KBM-7 (cell line): ENCODE data around the gene PSMC3.
A peak's percentile ranks its signal among the peaks of the same experiment; 100 is the strongest.

Source experiments
- DNase-seq: peaks from one replicate; pipeline ENCODE4 v3.0.0-alpha.2; 2015
- in situ Hi-C: fragments of 300-500 bp; cut with MboI; formaldehyde crosslinking; loops from 2 replicates; pipeline ENCODE4 v1.14.3; 2020; ENCODE audit warnings: low sequenced_read_pairs, low pct_unique_long_range_greater_than_20kb, mixed read lengths

Gene PSMC3

DNA sequence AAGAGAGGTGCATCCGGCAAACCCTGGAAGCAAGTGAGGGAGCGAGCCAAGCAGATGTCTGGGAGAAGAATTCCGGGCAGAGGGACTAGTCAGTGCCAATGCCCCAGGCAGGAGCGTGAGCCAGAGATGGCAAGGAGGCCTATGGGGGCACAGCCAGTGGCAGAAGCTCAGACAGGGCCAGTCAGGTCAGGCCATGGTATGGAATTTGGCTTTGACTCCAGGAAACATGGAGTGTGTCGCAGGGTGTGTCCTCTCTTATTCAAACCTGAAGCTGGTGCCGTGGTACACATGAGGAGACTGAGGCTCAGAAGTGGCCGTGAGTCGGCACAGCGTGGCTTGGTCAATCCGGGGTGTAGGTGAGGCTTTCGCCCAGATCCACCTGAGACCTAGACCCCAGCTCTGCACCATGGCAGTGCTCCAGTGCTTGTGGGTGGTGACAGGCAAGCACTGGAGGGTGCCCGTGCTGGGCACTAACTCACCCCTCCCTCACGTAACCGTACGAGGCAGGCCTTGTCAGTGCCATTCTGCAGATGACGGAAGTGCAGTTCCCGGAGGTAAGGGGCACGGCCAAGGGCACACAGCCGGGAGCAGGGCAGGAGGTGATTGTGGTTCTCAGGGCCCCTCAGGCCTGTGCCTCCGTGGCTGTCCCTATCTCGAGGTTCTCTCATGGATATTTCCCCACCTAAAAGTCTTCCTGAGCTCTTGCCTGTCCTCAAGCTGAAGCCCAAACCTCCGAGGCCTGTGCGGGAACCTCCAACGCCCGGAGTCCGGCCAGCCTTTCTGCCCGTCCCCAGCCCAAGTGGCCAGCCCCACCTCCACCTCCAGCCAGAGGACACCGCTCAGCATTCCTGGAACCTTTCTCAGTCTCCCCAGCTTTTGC is 37.3 kb downstream of the PSMC3 start:
- in situ Hi-C loops = no loop called here
- no peak for DNase-seq

DNA sequence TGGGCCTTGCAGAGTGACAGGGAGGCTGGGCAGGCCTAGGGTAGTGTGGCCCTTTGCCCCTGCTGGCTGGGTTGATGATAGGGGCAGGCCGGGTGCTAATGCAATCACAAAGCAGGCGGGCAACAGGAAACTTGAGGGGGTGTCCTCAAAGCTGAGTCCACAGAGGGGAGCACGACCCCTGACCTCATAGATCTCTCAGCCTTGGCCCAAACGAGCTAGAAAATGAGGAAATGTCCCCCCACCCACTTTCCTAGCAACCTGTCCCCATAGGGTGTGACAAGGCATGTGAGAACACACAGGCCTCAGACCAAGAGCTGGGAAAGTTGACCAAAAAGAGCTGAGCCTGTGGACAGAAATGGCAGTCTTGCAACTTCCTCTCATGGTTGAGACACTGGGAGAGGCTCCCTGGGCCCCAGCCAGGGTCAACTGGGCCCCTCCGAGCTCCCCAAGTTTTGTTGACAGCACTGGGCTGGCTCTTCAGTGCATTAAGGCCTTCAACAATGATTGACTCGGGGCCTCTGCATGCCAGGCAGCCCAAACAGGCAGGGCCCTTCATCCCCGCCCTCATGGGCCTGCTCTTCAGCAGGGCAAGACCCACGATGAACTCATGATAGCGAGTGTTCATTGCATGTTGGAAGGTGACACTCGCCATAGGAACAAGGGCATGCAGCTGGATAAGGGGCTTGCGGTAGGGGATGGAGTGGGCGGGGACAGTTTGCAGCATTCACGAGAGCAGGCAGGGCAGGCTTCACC is 38.1 kb downstream of the PSMC3 start:
- DNase-seq = no peak
- in situ Hi-C loops = no loop called here

DNA sequence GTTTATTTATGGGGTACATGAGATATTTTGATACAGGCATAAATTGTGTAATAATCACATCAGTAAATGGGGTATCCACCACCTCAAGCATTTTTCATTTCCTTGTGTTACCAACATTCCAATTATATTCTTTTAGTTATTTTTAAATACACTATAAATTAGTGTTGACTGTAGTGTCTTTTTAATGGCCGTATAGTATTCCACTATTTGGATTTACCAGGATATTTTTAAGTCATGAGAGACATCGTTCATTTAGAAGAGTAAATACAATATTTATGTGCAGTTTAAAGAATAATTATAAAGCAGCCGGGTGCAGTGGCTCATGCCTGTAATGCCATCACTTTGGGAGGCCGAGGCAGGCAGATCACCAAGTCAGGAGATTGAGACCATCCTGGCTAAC is 41.7 kb downstream of the PSMC3 start:
- in situ Hi-C loops = no loop called here
- no peak for DNase-seq

DNA sequence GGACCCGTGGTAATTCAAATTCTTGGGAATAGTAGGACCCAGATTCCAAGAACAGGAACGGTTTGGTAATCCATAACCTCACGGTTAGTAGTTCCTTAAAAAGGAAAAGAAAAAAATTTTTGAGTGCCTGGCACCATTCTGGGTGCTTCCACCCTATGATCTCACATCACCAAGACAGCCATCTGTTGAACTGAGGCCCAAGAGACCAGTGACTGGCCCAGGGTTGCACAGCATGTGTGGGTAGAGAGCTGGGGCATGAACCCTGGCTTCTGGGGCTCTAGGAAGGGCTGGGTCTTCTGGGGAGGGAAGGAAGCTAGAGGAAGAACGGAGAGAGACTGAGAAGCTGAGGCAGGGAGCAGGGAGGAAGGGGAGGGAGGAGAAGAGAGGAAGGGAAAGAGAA is 43.2 kb downstream of the PSMC3 start:
- no peak for DNase-seq
- in situ Hi-C loops = no loop called here

DNA sequence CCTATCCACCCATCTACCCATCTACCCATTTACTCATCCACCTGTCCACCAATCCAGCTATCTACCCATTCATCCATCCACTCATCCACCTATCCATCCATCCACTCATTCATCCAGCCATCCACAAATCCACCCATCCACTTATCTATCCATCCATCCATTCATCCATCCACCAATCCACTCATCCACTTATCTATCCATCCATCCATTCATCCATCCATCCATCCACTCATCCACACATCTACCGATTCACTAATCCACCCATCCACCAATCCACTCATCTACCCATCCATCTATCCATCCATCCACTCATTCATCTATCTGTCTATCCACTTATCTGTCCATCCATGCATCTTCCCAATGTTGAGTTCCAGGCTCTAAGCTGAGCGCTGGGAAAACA is 46.2 kb downstream of the PSMC3 start:
- in situ Hi-C loops = no loop called here

DNA sequence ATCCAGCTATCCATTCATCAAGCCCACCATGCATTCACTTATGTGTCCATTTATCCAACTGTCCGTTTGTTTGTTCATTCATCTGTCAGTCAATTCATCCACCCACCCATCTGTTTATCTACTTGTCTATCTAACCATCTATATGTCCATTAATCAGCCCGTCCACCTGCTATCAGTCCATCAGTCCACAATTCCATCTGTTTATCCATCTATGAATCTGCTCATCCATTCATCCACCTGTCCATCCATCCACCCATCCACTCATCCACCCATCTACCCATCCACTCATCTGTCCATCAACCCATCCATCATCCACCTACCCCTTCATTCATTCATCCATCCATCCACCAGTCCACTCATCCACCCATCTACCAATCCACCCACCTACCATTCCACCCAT is 46.9 kb downstream of the PSMC3 start:
- in situ Hi-C loops = no loop called here

More for the DNA sequence above, 46.2 kb downstream of the PSMC3 start:
- no peak for DNase-seq

DNA sequence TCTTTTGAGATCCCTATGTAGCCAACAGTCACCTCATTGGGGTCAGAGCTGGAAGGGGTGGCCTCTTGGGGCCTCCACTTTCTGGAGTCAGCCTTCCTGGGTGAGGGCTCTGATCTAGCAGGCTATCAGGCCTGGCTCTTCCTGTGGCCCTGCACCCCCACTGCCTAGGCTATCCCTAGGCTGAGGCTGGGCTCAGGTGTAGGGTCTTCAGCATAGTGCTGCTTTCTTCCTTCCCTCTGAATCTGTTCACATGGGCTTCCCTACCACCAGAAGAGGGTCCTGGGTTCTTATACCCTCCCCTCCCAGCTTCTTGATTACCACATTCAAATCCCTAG is 47.4 kb downstream of the PSMC3 start:
- in situ Hi-C loops = no loop called here
- DNase-seq = no peak

More for the DNA sequence above, 46.9 kb downstream of the PSMC3 start:
- DNase-seq = no peak

DNA sequence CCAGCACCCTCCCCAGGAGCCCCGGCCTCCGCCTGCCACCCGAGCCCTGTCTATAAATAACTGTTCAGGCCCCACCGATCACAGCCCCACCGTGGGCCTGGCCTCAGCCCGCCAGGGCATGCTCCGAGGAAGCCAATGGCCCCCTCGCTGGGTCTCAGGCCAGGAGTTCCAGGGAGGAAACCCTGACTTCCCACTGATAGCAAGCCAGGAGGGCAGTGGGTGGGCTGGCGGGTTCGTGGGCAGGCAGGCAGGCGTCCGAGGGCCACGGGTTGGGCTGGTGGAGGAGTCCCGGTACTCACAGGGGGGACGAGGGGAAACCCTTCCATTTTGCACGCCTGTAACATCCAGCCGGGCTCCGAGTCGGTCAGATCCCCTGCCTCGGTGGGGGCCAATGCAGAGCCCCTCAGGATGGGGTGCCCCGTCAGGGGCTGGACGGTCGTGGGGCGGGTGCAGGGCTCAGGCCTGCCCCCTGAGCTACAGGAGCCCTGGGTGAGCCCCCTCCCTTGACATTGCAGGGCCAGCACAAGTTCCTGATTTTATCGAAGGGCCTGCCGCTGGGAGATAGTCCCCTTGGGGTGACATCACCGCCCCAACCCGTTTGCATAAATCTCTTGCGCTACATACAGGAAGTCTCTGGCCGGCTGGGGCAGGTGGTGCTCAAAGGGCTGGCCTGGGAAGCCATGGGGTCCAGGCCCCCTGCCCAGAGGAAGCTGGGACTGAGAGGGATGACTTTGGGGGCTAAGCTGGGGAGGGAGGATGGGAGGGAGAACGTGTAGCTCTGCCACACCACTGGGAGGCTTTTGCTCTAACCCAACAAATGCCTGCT is 48.0 kb downstream of the PSMC3 start, which contains the start of gene SPI1:
Gene SPI1, minus strand, starts transcription at position 538 of the 826 bp plus-strand sequence. Its CDS starts 194 bp downstream, at position 344.
- in situ Hi-C loops = no loop called here
- peak; percentile 93 for DNase-seq

DNA sequence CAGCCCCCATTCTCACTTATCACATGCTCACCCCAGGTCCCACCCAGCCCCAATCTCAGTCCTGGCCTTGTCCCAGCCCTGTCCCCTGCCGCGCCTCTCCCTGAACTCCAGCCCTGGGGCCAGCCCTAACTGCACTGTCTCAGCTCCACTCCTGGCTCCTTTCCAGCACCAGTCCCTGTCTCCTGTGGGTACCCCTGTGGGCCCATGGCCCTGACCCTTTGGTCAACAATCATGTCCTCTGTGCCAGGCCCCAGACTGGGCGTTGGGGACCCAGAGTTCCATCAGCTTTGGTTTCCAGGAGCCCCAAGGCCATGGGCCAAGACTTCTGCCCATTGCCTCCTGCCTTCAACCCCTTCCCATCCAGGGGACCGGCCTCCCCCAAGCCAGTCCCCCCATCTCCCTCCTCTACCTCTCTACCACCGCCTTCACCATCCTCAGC is 48.6 kb downstream of the PSMC3 start:
- DNase-seq = peak; percentile 33
- in situ Hi-C loops = no loop called here

DNA sequence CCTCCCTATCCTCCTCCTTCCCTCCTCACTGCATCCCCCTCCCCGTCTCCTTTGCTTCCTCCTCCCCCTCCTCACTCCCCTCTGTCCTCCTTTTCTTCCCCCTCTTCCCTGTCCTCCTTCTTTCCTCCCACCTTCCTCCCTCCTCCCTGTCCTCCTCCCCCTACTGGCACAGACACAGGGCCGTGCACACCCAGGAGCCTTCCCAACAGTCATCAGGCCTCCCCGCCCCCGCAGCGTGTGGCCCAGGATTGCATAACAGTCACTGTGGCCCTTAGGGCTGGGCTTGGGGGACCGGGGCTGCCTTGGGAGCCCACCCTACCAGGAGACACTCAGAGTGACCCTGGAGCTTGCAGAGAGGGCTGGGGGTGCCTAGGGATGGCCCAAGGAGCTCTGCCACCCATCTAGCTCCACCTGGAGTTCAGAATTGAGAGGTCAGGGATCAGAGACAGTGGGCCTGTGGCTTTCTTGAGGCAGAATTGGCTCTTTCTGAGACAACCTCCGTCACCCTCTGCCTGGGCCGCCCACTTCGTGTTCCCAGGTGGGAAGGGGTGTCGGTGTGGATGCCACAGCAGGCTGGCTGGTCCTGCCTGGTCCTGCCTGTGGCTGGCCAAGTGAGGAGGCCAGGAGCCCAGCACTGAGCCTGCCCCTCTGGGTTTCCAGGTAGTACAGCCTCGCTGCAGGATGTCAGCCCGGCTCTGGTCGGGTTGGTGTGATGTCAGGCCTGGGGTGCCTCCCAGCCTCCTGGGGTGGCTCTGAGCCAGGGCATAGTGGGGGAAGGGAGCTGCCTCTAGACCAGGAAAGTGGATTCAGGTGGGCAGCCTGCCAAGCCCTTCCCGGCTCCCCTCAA is 49.5 kb downstream of the PSMC3 start:
- DNase-seq = peak; percentile 76
- in situ Hi-C loops = no loop called here

DNA sequence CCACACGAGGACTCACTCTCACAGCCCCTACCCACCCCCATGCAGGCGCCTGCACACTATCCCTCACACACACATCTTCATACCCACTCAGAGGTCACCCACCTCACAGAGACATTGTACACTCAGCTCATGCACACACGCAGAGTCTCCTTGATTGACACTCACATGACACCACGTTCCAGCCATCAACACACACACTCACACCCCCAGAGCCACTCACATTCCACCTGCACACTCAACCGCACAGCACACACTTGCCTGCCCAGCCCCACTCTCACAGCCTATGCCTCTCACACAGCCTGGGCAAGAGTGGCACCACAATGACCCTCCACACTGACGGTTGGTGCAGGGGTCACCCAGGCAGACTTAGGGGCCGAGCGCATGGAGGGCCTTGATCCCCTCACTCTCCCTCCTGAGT is 50.1 kb downstream of the PSMC3 start:
- DNase-seq = no peak
- in situ Hi-C loops = no loop called here

DNA sequence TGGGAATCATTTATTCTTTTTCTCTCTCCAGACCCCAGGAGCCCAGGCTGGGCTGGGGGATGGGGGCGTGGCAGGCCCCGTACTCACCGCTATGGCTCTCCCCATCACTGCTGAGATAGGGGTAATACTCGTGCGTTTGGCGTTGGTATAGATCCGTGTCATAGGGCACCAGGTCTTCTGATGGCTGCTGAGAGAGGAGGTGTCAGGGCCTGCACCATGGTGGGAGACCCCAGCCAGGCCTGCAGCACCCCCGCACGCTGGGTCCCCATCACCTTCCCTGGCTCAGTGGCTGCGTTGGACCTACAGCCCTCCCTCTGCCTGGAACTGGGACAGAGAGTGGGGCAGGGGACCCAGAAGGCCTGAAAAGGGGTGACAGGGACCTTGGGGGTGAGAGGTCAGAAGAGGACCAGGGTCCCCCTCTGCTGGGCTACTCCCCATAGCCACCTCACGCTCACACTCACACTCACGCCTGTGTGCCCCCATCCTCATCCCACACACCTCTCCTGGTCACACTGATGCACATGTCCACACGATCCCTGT is 50.6 kb downstream of the PSMC3 start:
- in situ Hi-C loops = no loop called here
- DNase-seq = no peak

DNA sequence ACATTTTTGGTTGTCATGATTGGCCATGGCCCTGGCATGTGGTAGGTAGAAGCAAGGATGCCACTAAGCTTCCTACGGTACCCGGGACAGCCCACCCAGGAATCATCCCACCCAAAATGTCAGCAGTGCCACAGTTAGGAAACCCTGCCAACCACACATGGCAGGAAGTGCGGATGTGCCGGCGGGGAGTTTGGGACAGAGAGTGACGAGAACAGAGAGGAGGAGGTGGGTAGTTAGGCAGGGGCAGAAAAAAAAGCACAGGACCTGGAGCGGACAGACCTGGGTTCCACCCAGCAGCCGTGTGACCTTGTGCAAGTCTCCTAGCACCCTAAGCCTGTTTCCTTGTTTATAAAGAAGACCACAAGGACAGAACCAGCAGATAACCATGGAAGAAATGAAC is 51.2 kb downstream of the PSMC3 start:
- in situ Hi-C loops = no loop called here
- DNase-seq = no peak

DNA sequence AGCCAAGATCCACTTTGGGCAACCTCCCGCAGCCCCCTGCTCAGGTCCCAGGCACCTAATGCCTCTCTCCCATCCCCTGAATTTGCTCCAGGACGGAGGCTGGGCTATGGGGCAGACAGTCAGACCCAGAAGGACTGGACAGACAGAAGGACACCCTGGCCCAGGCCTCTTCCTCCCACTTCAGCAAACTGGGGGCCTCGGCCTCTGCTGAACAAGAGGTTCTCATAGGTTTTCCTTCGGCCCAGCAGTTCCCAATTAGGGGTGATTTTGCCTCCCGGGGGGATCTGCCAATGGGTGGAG is 51.6 kb downstream of the PSMC3 start:
- DNase-seq = no peak
- in situ Hi-C loops = no loop called here

DNA sequence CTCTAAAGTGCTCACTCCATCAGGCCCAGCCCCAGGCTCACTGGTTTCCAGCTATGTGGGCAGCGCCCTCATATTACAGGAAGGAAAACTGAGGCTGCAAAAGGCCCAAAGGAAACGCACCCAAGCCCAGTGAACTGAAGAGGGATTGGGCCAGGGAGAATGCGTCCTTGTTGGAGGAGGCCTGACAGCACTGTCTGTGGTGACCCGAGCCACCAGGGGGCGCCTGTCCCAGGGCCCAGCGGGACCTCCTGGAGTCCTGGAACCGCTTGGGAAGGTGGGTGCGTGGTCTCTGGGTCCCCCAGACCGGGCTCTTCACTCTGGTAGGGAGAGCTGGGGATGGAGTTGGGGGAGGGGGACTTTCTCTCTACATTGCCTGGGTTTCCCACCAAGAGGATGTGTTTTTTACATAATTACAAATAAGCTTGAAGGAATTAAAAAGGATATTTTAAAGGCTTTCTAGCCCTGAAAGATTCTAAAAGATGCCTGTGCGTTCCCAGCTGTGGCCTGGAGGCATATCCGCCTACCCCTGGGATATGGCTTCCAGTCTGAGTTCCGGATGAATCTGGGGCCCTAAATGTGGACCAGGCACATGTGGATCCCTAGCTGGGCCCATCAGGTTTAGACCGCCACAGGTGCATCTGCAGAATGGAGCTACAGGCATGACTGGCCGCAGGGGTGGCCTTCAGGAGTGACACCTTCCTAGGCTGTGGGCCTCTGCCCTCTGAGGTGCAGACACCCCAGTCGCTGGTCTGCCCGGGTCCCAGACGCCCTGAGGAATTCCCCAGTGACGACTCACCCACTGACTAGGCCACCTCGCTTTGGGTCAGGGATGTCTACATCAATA is 52.1 kb downstream of the PSMC3 start:
- in situ Hi-C loops = no loop called here
- peak; percentile 74 for DNase-seq

DNA sequence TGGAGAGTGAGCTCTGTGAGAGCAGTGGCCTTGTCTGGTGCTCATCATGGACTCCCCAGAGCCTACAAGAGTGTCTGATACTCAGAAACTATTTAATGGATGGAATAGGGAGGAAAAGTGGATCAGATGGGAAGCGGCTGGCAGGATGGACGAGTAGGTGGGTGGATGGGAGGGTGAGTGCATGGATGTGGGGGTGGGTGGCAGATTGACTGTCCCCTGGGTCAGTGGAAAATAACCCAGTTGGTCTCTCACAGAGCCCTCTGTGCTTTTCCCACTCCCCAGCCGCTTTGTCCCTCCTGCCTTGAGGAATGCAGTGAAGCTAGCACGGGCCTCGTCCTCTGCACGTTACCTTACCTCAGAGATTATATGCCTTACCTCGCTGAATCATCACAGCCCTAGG is 53.8 kb downstream of the PSMC3 start:
- in situ Hi-C loops = no loop called here
- DNase-seq = no peak

DNA sequence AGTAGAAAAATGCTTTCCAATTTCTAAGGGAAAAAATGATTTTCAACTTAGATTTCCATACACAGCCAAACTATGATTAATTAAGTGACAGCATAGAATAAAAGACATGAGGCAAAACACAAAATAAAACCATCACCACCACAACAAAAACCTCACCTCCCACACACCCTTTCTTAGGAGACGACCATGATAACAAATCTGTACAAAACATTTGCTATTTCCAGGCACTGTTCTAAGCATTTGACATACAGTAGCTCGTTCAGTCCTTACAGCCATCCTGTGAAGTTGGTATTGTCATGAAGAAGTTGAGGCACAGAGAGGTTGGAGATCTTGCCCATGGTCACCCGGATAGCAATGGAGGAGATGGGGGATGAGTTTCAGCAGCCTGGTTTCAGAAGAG is 56.6 kb downstream of the PSMC3 start:
- DNase-seq = no peak
- in situ Hi-C loops = no loop called here
